ENCODE measurements around the gene LMX1A.

GRCh38 chr1:165172666-165173065 lies 183.8 kb downstream of the LMX1A start:
- no peak for TF ChIP-seq GATA2 (IDR thresholded peaks at IDR 0.05; ENCODE audit: low read depth, low read length)
- no peak for TF ChIP-seq GATA3 (IDR thresholded peaks at IDR 0.05; ENCODE audit: low read depth, low read length)
